GM21423 (cell line): ENCODE measurements around the gene CALHM2.
A peak's percentile ranks its signal among the peaks of the same experiment; 100 is the strongest.

Source experiments
- ATAC-seq: cut with Tn5 transposase; IDR thresholded peaks from one replicate; pipeline ENCODE4 v1.9.1; 2021; ENCODE audit warnings: mild to moderate bottlenecking, moderate library complexity; ENCODE audit not compliant: unreplicated experiment

The CALHM2 gene

GRCh38 chr10:103476046-103476768, 24.0 kb upstream of the CALHM2 start:
- no peak for ATAC-seq

GRCh38 chr10:103475437-103475836, 23.3 kb upstream of the CALHM2 start:
- ATAC-seq: no peak

- ATAC-seq: no peak
Observed at GRCh38 chr10:103474077-103474476, 21.9 kb upstream of the CALHM2 start.

GRCh38 chr10:103473261-103473671, 21.1 kb upstream of the CALHM2 start:
- no peak for ATAC-seq

- ATAC-seq: peak; percentile 24
Observed at GRCh38 chr10:103472005-103472404, 19.8 kb upstream of the CALHM2 start.

- peak; percentile 75 for ATAC-seq
Observed at GRCh38 chr10:103470761-103471653, 18.8 kb upstream of the CALHM2 start.

- no peak for ATAC-seq
Observed at GRCh38 chr10:103469201-103469600, 17.0 kb upstream of the CALHM2 start.

GRCh38 chr10:103467406-103467805, 15.2 kb upstream of the CALHM2 start:
- no peak for ATAC-seq

- no peak for ATAC-seq
Observed at GRCh38 chr10:103466734-103467133, 14.6 kb upstream of the CALHM2 start.

GRCh38 chr10:103465411-103466179, 13.4 kb upstream of the CALHM2 start:
- no peak for ATAC-seq

- no peak for ATAC-seq
Observed at GRCh38 chr10:103463499-103463898, 11.3 kb upstream of the CALHM2 start.

GRCh38 chr10:103459615-103460014, 7.4 kb upstream of the CALHM2 start:
- ATAC-seq: no peak

- no peak for ATAC-seq
Observed at GRCh38 chr10:103458720-103459119, 6.5 kb upstream of the CALHM2 start, which contains the start of gene CALHM1. TSS of gene CALHM1 (minus strand) at chr10:103458900. CDS start at chr10:103458751, 149 bp downstream.

GRCh38 chr10:103457896-103458583, 5.9 kb upstream of the CALHM2 start:
- no peak for ATAC-seq

GRCh38 chr10:103457176-103457712, 5.1 kb upstream of the CALHM2 start:
- no peak for ATAC-seq

GRCh38 chr10:103456074-103456660, 4.0 kb upstream of the CALHM2 start:
- ATAC-seq: no peak

- no peak for ATAC-seq
Observed at GRCh38 chr10:103455235-103455634, 3.1 kb upstream of the CALHM2 start.

- ATAC-seq: no peak
Observed at GRCh38 chr10:103454026-103454425, 1.9 kb upstream of the CALHM2 start.

GRCh38 chr10:103452506-103453230, 498 bp upstream of the CALHM2 start:
- no peak for ATAC-seq
